HG02981 (cell line): ENCODE data around the gene OR2A7.
"Not testable (repeated sequence)": the region's sequence is repeated elsewhere in the genome, so short reads cannot be mapped to it uniquely, and the experiment has no call there.

Source experiments
- ATAC-seq: cut with Tn5 transposase; IDR thresholded peaks from one replicate; pipeline ENCODE4 v1.9.1; 2021; ENCODE audit warnings: mild to moderate bottlenecking, moderate library complexity; ENCODE audit not compliant: unreplicated experiment

OR2A7 gene, protein sequence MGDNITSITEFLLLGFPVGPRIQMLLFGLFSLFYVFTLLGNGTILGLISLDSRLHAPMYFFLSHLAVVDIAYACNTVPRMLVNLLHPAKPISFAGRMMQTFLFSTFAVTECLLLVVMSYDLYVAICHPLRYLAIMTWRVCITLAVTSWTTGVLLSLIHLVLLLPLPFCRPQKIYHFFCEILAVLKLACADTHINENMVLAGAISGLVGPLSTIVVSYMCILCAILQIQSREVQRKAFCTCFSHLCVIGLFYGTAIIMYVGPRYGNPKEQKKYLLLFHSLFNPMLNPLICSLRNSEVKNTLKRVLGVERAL

DNA sequence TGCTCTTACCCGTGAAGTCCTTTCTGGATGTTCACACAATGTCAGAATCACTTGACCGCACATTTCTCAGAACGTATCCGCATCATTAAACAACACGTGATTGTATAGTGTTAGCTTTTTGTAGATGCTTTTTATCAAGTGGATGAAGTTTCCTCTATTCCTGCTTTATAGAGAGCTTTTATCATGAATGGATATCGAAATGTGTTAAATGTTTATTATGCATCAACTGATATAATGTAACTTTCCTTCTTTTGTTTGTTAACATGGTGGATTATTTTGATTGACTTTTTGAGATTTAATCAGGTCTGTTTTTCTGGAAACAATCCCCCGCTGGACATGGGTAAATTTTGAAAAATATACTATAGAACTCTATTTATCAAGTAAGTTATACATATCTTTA is at the start of gene OR2A7:
TSS of gene OR2A7 (minus strand) at position 101 of the 400 bp plus-strand sequence. CDS start 5,164 bp downstream, outside the sequence.
- not testable (repeated sequence) for ATAC-seq

DNA sequence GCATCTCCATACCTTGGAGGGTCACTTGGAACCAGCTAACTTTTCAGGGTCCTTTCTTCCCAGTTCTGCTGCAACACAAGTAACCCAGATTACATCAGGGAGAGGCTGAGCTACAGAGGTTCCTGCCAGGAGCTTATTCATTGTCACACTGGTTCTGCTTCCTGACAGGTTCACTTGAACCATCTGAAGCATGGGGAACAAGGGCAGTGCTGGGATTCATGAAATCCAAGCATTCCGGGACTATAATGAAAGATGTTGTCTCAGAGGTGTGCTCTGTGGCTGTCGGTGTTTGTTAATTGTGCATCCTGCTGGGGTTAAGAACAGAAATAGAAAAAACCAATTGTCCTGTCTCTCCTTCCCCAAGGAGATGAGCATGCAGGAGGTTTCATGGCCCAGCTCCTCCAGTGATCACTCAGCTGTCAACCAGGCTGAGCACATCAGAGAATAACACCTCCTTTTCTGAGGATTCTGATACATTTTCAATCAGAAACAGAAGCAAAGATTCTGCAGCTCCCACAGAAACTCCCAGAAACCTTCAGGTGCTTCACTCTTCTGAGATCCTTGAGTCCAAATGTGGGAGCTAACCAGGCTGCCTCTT is 47.4 kb upstream of the OR2A7 start, which contains the start of gene OR2A1:
TSS of gene OR2A1 (plus strand) at position 548 of the 598 bp plus-strand sequence. CDS start 5,706 bp downstream, outside the sequence.
- not testable (repeated sequence) for ATAC-seq

DNA sequence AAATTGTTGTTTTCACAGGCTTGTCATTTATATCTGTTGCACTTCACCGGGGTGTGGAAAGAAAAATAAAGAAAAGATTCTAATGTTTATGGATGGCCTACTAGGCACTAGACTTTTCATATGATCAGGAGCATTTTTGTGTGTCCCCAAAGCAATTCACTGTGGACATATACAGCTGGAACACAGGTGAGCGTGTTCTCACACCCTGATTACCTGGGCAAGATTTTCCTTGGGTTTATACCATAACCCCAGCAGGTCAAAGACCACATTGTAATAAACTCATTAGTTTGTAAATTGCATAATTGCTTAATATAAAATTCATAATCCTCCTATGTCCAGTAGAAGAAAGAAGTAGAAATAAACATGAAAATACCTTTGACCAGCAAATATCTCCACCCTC is 46.6 kb upstream of the OR2A7 start:
- ATAC-seq, result not testable (repeated sequence)

DNA sequence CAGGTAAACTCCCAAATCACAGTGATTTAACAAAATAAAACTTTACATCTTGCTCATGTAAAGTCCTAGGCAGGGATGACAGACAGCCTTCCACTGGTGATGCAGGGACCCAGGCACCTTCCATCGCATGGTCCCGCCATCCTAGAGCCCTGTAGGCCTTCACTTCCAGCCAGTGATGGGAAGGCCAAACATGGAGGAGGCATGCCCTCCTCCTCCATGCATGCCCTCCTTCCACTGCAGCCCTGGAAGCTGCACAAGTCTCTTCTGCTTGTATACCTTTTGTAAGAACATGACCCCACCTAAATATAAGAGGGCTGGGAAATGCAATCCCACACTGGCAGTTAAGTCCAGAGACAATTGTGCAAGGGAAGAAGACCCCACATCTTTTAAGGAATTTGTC is 45.1 kb upstream of the OR2A7 start:
- not testable (repeated sequence) for ATAC-seq

DNA sequence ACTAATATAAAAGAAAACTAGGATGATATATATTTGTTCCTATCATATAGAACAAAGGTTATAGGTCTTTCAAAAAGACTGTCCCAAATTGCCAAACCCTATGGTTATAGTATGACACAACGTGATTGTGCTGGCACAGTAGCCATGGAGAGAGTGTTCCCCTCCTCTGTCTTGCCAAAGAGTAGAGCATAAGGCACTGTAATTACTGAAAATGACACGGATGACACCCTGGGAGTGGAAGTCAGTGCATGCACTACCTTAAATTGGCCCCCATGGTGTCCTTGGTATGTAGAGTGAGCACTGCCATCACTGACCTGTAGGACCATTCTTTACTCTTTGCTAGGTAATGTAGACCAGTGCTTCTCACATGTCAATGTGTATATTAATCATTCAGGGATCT is 40.6 kb upstream of the OR2A7 start:
- ATAC-seq, result not testable (repeated sequence)

DNA sequence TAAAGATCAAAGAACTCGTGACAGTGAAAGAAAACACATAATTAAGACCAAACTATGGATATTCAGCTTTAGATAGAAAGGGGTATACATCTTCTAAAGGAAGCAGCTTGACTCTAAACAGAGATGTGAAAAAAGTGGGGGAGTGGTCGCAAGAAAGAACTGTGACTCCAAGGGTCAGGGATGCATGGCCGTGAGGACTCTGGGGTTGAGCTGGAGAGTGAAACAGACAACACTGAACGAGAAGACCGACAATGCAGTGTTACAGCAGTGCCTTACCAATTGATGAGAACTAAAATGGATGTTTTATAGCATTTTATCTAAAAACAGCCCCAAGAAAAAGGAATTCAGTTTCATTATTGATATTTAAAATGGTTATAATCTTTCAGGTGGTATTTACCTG is 39.0 kb upstream of the OR2A7 start:
- ATAC-seq, result not testable (repeated sequence)

DNA sequence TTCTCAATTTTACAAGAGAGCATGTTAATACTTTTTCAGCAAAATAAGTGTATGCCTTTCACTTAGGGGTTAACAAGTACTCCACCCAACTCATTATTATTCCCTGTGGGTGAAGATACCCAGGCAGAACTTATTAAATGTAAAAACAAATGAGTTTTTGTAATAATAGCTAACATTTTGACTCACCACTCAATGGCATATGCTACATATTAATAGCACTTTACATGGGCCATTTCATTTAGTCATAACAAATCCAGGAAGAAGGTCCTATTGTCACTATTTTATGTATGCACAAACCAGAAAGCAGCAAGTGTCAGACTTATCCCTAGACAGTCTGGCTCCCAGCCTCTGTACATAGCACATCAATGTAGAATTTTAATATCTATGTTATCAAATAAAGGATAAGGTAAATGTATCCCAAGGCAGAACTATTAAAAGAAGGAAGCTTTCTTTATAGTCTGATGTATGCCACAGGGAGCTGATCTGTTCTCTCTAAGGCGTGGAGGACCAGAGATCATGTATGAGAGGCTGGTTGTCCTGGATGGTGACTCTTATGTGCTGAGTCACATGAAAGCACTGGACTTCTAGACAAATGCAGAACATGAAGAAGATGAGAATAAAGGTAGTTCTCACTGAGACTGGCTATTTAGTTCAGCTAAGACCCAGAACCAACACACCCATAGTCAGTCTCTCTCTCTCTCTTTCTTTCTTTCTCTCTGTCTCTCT is 38.1 kb upstream of the OR2A7 start:
- ATAC-seq, result not testable (repeated sequence)

DNA sequence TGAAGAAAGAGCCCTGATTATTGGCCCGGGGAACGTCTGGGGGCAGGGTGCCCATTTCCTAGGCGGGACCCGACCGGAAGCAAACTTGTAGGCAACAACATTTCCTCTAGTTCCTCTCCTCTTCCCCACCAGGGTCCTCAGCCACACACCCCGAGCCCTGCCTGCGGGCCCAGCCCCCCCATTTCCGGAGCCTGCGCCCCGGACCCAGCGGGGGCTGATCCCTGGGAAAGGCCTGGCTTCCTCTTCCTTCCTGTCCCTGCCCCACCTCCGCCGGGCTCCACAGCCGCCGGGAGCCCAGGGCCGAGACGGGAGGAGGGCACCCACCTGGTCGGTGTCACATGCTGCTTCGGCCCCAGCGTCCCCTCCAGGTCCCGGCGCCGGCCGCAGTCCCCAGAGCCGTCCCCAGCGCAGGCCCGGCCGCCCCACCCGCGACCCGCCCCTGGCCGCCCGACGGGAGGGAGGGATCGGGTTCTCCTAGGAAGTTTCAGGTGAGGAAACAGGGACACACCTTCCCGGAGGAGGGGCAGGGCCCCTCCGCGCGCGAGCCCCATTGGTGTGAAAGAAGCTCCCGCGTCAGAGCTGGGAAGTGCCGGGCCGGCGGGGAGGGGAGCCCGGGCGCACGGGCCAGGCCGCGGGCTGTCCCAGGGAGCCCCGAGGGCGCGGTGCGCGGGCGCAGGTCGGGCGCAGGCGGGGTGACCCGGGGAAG is 29.4 kb upstream of the OR2A7 start:
- peak; percentile 78 for ATAC-seq

DNA sequence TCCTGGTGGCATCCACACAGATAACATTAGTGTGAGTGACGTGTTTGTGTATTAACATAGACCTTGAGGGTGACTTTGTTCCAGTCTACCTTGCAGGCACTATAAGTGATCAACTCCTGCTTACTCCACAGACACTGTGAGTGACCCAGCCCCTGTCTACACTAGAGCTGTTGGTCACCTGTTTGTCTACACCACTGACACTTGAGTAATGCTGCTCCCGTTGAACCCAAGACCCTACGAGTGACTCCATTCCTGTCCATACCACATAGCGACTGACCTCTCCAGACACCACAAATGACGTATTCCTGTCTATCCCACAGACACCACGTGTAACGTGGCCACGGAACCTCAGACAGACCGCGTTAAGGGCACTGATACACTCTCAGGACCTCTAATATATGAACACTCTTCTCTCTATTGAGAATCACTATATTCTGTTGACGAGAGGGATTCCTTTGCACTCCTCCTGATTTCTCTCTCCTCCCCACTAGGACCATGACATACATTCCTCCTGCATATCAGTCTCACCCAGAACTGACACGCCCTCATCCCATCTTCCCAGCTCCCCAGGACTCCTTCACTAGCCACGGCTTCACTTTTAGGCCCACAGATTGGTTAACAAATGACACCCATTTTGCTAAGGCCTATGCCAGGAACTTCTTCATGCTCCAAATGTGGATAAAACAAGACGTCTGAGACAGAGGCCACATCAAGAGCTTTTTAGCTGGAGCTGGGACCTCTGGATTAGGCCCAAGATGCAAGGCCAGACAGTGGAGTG is 28.0 kb upstream of the OR2A7 start:
- not testable (repeated sequence) for ATAC-seq

DNA sequence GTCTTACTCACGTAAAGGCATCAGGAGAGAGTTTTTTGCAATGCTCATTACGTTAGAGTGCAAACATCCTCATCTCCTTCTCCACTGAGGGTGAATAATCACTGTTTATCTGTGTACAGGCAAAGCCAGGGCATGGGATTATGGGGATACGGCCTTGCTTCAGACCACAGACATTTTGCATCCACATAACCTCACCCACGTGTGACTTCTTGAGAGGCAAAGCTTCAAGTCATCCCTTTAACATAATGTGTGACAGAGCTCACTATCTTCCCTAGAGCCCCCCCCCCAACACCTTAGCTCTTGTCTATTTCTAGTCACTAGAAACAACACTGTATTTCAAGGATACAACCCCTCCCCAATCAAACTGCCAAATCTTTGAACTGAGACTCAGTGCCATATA is 27.0 kb upstream of the OR2A7 start:
- ATAC-seq, result not testable (repeated sequence)

DNA sequence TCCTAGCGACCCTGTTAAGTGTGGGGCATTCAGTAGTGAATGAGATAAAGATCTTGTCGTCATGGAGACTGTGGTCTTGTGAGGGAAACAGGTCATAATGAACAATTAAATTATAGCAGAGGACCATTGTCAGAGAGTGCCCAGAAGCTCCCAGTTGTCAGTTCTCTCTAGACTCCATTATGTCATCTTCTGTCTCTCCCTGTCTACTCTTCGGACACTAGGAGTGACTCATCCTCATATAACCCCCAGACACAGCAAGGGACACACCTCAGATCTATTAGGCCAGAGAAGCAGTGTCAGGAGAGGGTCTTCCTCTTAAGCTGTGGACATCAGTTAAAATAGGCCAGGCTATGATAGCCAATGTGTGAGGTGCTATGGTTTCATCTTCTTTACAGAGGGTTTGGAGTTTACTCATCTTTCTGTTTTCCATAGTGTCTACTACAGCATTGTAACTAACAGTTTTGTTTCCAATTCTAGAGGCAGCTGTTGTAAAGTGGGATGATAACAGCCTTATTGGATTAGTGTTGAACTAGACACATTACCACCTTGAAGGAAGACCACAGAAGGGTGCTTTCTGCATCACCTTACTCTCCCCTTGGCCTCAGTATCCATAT is 22.7 kb upstream of the OR2A7 start:
- not testable (repeated sequence) for ATAC-seq

DNA sequence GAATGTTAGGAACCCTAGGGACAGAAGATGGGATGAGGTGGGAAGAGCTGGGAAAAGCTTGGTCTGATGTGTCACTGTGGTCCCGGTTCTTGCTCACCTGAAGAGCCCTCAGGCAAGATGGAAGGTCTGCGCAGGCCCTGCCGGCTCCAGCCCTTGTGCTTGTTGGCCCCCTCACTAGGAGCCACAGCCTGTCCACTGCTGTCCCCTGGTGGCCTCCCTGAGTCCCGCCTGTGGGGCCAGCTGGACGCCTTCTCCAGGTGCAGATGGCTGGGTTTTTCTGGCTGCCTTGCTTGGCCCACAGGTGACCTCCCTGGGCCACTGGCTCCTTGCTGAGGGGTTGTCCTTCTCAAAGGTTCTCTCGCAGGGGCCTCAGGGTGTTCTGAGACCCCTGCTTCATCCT is 19.1 kb upstream of the OR2A7 start:
- not testable (repeated sequence) for ATAC-seq

DNA sequence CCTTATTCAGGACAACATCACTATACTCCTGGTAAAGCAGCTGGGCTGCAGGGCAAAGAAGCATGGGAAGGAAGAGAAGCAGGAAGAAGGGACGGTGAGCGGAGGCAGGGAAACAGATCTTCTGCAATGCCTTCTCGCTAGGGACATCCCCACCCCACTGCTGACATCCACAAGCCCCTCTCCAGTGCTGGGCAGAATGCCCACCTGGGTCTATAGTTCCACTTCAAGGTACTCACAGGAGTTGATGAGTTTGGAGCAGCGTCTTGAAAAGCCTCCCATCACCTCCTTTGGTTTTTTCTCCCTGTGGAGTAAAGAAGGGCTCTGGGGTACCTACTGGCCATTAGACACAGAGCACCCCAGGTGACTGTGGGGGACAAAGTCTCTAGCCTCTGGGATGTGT is 17.9 kb upstream of the OR2A7 start:
- ATAC-seq, result not testable (repeated sequence)

DNA sequence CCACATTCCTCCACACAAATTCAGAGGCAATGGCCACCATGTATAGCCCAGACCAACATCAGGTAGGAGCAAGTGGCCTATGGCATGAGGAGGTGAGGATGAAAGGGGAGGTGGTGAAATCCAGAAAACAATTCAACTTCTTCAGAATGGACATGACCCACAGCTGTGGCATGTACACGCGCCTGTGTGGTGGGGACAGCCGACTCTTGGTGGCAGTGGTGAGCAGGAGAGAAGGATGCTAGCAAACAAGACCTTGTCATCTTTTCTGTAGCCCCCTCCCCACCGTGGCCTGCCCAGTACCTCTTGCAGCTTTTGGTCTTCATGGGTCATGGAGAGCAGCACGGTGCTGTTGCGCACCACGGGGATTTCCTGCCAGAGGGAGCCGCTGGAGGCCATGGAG is 17.4 kb upstream of the OR2A7 start:
- ATAC-seq, result not testable (repeated sequence)

DNA sequence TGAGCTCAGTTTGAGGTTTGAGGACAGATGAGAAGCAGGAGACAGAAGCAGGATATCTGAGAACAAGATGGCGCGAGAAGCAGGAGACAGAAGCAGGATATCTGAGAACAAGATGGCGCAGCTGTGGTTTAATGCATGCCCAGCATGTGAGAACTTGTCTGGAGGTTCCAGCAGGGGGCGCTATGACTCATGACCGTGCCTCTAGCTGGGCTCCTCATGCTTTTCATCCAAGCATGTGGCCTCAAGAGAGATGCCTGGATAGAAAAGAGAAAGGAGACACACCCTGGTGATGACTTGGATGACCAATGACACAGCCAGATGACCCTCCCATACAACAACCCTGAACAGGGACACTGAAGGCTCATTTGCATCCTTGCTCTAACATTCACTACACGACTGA is 15.4 kb upstream of the OR2A7 start:
- ATAC-seq, result not testable (repeated sequence)

DNA sequence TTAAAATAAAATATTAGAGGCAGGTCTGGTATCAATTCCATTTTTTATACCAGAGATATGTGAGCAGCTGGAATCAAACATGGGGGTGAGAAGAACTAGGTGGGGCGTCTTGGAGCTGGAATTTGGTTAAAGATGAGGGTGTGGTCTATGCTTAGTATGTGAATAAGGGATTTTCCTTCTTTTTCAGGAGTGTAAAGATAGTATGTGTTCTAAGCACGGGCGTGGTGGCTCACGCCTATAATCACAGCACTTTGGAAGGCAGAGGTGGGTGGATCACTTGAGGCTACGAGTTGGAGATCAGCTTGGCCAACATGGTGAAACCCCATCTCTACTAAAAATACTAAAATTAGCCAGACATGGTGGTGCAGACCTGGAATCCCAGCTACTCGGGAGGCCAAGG is 10.7 kb upstream of the OR2A7 start:
- not testable (repeated sequence) for ATAC-seq

DNA sequence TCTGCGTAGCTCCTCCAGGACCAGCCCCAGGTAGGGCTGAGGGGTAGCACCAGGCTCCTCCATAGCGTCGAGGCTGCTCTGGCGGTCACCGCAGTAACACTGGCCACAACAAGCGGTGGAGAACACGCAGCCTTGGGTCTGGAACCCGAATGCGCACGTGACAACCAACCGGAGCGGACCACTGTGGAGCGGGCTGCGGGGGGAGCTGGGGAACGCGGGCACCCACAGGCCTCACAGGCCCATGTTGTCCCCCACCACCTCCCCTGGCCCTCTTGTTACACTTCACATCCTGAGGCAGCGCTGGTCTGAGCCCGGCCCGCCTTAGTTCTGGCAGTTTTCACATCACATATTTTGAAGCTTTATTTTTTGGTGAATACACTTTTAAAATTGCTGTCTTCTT is 4.6 kb upstream of the OR2A7 start, which contains the start of gene CTAGE8:
TSS of gene CTAGE8 (minus strand) at position 101 of the 400 bp plus-strand sequence. CDS start at position 63, 38 bp downstream.
- ATAC-seq, result not testable (repeated sequence)

DNA sequence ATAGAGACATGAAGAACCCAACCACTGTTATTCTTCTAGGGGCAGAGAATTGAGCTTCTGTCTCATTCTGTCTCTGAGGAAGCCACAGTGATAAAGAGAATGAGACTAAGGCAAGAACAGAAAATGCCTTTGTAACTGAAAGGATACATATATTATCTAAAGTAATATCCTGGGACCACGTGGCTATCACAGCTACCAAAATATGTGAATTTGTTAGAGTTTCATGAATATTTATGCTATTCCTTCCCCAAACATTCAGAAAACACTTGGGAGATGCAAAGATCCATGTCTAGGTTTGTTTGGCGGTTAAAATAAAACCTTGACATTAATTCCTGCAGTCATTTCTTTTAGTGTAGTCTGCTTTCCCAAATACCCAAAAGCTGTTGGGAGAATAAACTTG is 2.5 kb downstream of the OR2A7 start:
- ATAC-seq, result not testable (repeated sequence)

DNA sequence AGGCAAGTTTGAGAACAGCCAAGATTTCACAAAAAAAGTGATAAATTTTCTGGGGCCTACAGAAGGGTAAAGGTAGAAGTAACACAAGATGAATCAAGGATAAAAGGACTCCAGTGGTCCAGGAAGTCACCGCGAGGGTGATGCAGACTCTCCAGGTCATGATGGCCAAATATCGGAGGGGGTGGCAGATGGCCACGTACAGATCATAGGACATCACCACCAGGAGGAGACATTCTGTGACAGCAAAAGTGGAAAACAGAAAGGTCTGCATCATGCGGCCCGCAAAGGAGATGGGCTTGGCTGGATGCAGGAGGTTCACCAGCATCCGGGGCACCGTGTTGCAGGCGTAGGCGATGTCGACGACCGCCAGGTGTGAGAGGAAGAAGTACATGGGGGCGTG is 5.5 kb downstream of the OR2A7 start:
- ATAC-seq, result not testable (repeated sequence)

DNA sequence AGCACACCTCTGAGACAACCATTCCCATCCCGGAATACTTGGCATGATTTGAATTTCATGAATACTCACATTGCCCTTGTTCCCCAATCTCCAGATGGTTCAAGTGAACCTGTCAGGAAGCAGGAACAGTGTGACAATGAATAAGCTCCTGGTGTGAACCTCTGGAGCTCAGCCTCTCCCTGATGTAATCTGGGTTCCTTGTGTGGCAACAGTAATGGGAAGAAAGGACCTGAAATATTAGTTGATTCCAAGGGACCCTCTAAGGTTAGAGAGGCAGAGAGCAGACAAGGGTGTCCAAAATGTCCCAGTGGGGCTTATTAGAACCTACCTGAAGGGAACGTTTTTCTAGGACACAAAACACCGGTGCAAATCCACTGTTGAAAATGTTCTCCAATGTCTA is 8.5 kb downstream of the OR2A7 start:
- no peak for ATAC-seq
